HAP-1 (cell line): ENCODE data around the gene EIF3I.

Experiments used
- DNase-seq, 2 experiments: peaks; one replicate each; pipeline ENCODE4 v3.0.0-alpha.2; 2016 to 2020; ENCODE audit warnings: low spot score in 2 of 2
- H3K27me3 ChIP-seq: fragments of 250-450 bp; sonication (Bioruptor Pico); 2 replicates; pipeline ENCODE4 v1.5.1; 2020; ENCODE audit warnings: low read depth, mild to moderate bottlenecking, moderate library complexity
- H3K36me3 ChIP-seq: fragments of 250-450 bp; sonication (Bioruptor Pico); replicated peaks from 2 replicates; pipeline ENCODE4 v1.5.1; 2020; ENCODE audit warnings: mild to moderate bottlenecking
- H3K4me1 ChIP-seq: fragments of 250-450 bp; sonication (Bioruptor Pico); 2 replicates; pipeline ENCODE4 v1.5.1; 2020; ENCODE audit warnings: mild to moderate bottlenecking
- H3K4me3 ChIP-seq: fragments of 250-450 bp; sonication (Bioruptor Pico); 2 replicates; pipeline ENCODE4 v1.5.1; 2020; ENCODE audit warnings: mild to moderate bottlenecking, moderate library complexity
- H3K9me3 ChIP-seq: fragments of 250-450 bp; sonication (Bioruptor Pico); 2 replicates; pipeline ENCODE4 v1.5.1; 2020; ENCODE audit warnings: mild to moderate bottlenecking, moderate library complexity
- in situ Hi-C: fragments of 300-500 bp; cut with MboI; formaldehyde crosslinking; loops from 3 replicates; pipeline ENCODE4 v1.14.3; 2020; ENCODE audit warnings: low sequenced_read_pairs, inconsistent platforms, mixed read lengths

The EIF3I gene

DNA sequence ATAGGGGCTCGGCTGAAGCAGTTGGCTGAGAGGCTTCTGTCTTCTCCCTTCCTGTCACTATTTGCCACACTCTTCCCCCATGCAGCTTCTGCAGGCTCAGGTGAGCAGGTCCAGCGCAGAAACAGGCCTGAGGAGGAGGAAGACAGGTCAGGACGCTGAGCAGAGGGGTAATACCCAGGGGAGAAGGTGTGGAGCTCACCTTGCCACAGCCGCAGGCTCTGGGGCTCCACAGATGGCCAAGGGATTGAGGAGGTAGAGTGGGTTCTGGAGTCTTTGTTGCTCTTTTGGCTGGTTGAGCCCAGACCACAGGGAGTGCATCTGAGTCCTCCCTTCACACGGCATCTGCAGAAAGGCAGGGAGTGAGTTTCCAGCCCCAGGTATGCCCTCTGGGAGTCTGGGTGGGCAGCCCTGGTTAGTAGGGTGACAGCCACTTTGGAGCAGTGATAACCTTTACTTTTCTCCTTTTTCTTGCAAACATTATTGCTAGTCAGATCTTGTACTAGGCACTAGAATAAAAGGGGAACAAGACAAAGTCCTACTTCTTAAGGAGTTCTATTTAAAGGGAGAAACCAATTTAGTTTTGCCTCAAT is 9.7 kb downstream of the EIF3I start:
- Histone ChIP-seq H3K4me3 (no peak overlapping the region), H3K27me3 (no peaks in the 10 kb centered on the region), H3K9me3 (no peaks in the 10 kb centered on the region), H3K4me1 (no peaks in the 10 kb centered on the region), H3K36me3 (peaks cover 46% of the 10 kb centered on the region)
- DNase-seq = no peak
- in situ Hi-C loops = no loop called here

DNA sequence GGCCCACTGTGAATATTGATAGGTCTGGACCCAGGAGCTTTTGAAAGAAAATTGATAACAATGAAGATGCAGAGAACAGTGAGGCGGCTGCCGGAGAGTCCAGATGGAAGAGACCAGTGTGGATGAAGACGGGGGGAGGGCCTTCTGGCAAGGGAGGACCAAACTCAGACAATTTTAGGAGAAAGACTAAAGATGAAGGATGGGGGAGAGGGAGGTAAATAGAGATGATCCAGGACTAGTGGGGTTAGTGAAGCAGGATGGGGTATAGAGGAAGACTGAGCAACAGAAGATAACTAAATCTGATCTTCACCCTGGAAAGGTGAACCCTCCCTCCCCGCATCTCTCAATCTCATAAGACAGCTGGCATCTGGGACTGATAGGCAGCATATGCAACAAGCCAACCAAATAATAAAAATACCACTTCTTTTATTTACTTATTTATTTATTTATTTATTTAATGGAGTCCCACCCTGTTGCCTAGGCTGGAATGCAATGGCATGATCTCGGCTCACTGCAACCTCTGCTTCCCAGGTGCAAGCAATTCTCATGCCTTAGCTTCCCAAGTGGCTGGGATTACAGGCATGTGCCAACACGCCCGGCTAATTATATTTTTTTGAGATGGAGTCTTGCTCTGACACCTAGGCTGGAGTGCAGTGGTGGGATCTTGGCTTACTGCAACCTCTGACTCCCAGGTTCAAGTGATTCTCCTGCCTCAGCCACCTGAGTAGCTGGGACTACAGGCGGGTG is 10.5 kb downstream of the EIF3I start:
- Histone ChIP-seq H3K27me3 (no peaks in the 10 kb centered on the region), H3K4me1 (no peaks in the 10 kb centered on the region), H3K4me3 (no peak overlapping the region), H3K36me3 (peaks cover 40% of the 10 kb centered on the region), H3K9me3 (no peaks in the 10 kb centered on the region)
- no peak for DNase-seq
- in situ Hi-C loops = no loop called here

DNA sequence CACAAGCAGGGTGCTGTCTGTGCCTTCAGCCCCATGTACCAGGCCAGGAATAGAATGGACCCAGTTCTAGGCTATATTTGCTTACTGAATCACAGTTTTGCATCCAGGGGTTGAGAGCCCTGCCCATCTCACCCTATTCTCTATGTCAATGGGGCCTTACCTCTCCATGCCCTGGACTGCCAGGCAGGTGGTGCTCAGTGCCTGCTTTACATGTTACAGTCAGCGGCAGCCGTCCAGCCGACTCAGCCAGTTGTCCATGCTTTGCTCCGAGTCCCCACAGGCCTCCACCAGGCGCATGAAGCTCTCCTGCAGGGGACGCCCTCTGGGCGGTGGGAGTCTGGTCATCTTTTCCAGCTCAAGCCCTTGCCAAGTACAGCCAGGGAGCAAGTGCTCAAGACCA is 12.6 kb downstream of the EIF3I start:
- no peaks in the 10 kb centered on the region for H3K27me3 ChIP-seq
- in situ Hi-C loops = no loop called here
- H3K4me3 ChIP-seq = no peak overlapping the region
- peaks cover 22% of the 10 kb centered on the region for H3K36me3 ChIP-seq
- no peaks in the 10 kb centered on the region for H3K9me3 ChIP-seq
- no peak for DNase-seq
- H3K4me1 ChIP-seq = no peaks in the 10 kb centered on the region

DNA sequence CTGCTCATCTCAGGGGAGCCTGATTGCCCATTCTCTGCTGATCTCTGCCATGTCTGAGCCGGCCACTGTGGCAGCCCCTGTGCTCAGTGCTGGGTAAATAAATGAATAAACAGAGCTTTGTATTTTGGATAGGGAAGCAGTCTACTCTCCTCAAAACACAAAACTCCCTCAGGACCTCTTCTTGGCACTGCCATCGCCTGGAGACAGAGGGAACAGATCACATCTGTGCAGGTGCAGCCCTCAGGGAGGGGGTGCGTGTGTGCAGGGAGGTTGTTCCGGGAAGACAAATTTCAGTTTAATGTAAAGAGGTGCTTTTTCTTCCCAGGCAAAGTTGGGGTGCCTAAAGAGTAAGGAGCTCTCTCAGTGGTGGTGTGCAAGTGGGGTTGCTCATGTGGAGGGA is 17.1 kb downstream of the EIF3I start:
- DNase-seq = no peak
- Histone ChIP-seq H3K9me3 (no peaks in the 10 kb centered on the region), H3K36me3 (no peaks in the 10 kb centered on the region), H3K4me3 (no peak overlapping the region), H3K27me3 (no peaks in the 10 kb centered on the region), H3K4me1 (peaks cover 9% of the 10 kb centered on the region)
- in situ Hi-C loops = no loop called here

DNA sequence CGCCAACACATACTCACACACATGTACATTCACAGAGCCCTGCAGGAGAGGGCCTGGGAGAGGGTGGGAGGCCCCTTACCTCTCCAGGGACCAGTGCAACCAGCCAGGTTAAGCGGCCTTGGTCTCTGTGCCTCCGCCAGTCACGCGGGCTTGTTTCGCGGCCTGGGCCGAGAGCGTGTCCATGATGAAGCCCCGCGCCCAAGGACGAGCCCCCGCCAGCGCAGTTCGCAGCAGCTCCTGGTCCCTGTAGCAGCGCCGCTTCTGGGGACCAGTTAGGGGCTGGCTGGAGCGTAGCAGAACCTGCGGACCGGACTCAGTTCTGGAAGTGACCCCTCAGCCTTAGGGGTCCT is 17.6 kb downstream of the EIF3I start:
- no peak for DNase-seq
- no peaks in the 10 kb centered on the region for H3K9me3 ChIP-seq
- in situ Hi-C loops = no loop called here
- peak overlapping the region; percentile 42 for H3K4me3 ChIP-seq
- H3K27me3 ChIP-seq = no peaks in the 10 kb centered on the region
- H3K36me3 ChIP-seq = no peaks in the 10 kb centered on the region
- peaks cover 9% of the 10 kb centered on the region for H3K4me1 ChIP-seq

DNA sequence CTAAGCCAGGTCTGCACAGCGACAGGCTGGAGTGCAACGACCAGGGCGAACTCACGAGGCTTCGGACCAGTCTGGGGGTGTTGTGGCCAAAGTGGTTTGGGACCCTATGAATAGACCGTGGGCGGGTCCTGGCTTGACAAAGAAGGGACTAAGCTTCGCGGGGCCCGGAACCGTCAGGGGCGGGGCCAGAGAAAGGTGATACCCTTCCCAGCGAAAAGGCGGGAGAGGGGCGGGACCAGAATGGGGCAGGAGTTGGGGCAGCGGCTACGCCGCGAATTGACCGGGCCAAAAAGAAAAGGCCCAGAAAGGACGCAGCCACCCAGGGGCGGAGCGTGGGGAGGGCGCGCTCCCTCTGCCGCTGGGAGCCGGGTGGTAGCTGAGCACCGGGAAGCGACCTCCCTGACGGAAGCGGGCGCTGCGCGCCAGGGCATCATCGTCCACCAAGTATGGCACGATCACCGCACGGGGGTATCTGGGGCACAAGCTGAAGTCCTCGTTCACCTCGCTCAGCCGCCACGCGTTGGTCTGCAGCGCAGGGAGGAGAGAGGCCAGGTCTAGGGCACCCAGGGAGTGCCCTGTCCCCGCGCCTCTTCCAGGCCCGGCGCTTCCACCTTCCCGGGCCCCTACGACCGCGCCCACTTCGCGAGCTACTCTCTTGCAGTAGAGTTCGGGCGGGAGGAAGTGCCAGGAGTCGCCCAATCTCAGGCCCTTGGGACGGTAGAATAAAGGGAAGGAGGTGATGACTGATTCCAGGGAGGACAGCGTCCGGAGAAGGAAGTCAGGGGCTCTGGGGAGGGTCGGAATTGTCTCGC is 18.1 kb downstream of the EIF3I start:
- H3K4me3 ChIP-seq = peak overlapping the region; percentile 42
- in situ Hi-C loops = no loop called here

DNA sequence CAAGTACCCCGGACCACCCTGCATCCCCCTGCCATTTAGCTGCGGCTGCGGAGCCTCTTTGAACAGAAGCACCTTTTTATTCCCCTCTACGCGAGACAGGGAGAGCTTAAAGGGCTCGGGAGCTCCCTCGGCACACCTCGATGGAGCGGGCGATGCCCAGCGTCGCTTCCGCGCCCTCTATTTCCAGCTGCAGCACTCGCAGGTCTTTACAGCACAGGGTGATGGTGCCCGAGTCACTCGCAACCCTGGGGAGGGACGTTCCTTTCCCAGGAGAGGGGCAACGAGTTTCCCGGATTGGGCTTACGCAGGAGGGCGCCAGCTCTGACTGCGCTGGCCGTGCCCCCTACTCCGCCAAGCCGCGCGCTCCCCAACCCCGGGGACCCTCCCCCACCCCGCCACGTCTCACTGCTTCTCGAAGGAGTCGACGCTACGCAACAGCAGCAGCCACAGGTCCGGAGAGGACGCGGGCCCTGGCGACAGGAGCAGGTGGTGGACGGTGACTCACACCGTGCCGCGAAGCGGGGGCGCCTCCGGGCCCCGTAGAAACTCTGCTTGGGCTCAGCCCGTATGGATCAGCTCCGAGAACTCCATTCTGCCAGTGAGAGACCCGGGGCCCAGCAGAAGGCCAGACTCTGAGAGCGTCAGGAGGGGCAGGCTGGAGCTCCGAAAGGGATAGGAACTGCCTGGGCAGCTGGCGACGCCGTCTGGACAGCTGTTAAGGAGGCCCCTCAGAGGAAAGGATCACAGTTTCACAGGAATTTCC is 19.0 kb downstream of the EIF3I start:
- H3K9me3 ChIP-seq = no peaks in the 10 kb centered on the region
- DNase-seq = no peak
- H3K27me3 ChIP-seq = no peaks in the 10 kb centered on the region
- in situ Hi-C loops = no loop called here
- peak overlapping the region; percentile 42 for H3K4me3 ChIP-seq
- peaks cover 9% of the 10 kb centered on the region for H3K4me1 ChIP-seq
- no peaks in the 10 kb centered on the region for H3K36me3 ChIP-seq

More for the DNA sequence above, 18.1 kb downstream of the EIF3I start:
- peak; percentile 62 to 92 for DNase-seq
- Histone ChIP-seq H3K27me3 (no peaks in the 10 kb centered on the region), H3K36me3 (no peaks in the 10 kb centered on the region), H3K9me3 (no peaks in the 10 kb centered on the region), H3K4me1 (peaks cover 9% of the 10 kb centered on the region)

DNA sequence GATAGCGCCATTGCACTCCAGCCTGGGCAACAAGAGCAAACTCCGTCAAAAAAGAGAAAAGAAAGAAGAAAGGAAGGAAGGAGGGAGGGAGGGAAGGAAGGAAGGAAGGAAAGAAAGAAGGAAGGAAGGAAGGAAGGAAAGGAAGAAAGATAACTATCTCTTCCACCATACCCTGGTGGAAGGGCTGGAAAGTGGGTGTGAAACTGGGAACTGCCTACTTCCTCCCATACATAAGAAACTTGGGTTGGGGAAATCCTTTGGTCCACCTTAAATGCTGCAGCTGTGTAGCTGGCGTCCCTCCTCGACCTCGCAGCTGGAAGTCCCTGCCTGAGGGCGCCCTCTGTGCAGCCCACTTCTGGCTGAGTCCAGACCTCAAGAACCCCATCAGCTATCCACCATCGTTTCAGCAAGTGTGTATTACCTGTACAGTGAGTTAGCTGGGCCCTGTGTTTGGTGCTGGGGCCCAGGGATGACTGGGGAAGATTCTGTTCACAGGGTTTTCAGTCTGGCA is 20.2 kb downstream of the EIF3I start:
- Histone ChIP-seq H3K36me3 (no peaks in the 10 kb centered on the region), H3K4me3 (no peak overlapping the region), H3K9me3 (no peaks in the 10 kb centered on the region), H3K4me1 (peaks cover 9% of the 10 kb centered on the region), H3K27me3 (no peaks in the 10 kb centered on the region)
- in situ Hi-C loops = no loop called here
- no peak for DNase-seq

DNA sequence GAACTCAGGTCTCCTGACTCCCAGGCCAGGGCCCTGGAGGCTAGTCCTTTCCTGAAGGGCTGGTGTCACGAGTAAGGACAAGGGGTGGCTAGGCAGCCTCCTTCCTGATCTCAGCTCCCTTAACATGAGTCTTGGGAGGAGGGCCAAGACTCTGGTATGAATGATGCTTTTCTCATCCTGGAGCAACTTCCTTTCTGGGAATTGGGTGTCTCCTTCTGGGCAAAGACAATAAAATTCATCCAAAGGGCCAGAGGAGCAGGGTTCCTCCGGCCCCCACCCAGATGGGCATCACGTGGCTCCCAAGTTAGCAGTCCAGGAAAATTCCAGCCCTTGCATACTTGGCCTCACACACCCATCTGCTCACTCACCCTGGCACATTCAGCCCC is 24.7 kb downstream of the EIF3I start, which contains the start of gene FAM167B:
TSS of gene FAM167B (plus strand) at position 335 of the 386 bp plus-strand sequence. CDS start 200 bp downstream, outside the sequence.
- H3K36me3 ChIP-seq = no peaks in the 10 kb centered on the region
- no peaks in the 10 kb centered on the region for H3K4me1 ChIP-seq
- no peak within 1 kb of the TSS for H3K4me3 ChIP-seq
- no peak for DNase-seq
- H3K27me3 ChIP-seq = no peaks in the 10 kb centered on the region
- in situ Hi-C loops = no loop called here
- H3K9me3 ChIP-seq = no peaks in the 10 kb centered on the region

DNA sequence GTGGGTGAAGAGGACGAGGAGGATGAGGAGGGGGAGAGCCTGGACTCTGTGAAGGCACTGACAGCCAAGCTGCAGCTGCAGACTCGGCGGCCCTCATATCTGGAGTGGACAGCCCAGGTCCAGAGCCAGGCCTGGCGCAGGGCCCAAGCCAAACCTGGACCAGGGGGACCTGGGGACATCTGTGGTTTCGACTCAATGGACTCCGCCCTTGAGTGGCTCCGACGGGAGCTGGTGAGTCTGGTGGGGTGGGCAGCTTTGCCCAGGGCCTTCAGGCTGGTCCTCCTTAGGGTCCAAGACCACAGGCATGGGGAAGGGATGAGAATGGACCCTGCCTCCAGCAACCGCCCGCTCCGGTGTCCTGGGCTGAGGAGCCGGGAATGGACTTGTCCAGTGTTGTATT is 25.2 kb downstream of the EIF3I start:
- Histone ChIP-seq H3K4me3 (no peak overlapping the region), H3K27me3 (no peaks in the 10 kb centered on the region), H3K36me3 (no peaks in the 10 kb centered on the region), H3K4me1 (no peaks in the 10 kb centered on the region), H3K9me3 (no peaks in the 10 kb centered on the region)
- no peak for DNase-seq
- in situ Hi-C loops = no loop called here

DNA sequence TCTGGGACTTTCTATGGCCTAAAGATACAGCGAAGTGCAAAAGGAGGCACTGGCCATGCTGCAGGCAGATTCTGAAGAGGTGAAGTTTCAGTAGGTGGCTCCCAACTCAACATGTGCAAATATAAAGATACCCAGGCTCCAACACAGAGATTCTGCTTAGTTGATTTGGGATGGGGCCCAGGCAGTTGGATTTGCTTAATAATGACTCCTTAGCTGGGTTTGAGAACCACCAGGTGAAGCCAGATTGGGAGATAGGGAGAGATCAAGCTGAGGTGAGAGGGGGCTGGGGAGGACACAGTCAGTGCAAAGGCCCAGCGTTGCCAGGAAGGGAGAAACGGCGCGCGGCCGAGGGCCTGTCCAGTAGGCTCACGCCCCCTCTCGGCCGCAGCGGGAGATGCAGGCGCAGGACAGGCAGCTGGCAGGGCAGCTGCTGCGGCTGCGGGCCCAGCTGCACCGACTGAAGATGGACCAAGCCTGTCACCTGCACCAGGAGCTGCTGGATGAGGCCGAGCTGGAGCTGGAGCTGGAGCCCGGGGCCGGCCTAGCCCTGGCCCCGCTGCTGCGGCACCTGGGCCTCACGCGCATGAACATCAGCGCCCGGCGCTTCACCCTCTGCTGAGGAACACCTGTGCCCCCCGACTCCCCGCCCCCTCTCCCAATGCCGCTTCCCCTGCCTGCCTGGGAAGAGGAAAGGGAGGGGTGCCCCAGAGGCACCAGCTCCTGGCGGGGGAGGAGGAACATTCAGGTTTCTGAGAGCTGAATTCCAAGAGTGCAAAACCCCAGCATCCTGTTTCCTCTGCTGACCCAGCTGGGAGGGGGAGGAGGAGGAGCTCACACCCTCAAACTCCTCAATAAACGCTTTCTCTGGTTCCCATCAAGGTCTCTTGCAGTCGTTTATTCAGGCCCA is 26.0 kb downstream of the EIF3I start:
- Histone ChIP-seq H3K4me3 (no peak overlapping the region), H3K36me3 (no peaks in the 10 kb centered on the region), H3K9me3 (no peaks in the 10 kb centered on the region), H3K27me3 (no peaks in the 10 kb centered on the region), H3K4me1 (no peaks in the 10 kb centered on the region)
- peak; percentile 34 to 92 for DNase-seq
- in situ Hi-C loops = no loop called here

DNA sequence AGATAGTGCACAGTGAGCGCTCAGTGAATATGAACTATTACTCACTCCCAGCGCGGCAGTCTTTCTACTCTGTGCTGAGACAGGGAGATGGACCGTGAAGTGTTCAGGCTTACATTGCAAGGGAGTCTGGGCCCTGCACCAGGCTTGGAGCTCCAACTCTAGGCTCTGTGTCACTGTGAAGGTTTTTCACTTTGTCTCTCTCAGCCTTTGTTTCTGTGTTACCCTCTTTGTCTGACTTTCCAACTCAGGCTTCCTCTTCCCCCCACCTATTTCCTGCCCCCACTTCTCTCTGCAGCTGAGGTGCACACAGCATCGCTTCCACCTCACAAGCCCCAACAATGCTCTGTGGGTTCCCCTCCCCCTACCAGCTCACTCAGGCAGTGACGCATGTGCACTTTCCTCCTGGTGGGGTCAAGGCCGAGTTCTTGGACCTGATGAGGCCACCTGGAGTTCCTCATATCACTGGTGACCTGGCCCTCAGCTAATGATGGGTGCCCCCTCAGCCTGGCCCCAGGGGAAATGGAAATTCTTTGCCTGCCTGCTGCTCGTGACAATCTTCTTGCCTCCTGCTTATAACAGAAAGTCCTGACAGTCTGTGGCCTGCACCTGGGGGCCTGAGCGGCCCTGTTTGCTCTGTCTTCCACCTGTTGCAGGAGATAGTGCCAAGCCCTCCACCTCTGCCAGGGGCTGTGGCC is 27.8 kb downstream of the EIF3I start:
- Histone ChIP-seq H3K4me3 (no peak overlapping the region), H3K27me3 (no peaks in the 10 kb centered on the region), H3K4me1 (no peaks in the 10 kb centered on the region), H3K9me3 (no peaks in the 10 kb centered on the region), H3K36me3 (no peaks in the 10 kb centered on the region)
- in situ Hi-C loops = no loop called here
- no peak for DNase-seq
